Measurements from ENCODE around the gene CYSRT1. TPM values are rescaled to one million over a fixed set of nuclear protein-coding genes. Genes with fewer than 3 reads are reported as not detected.

Gene CYSRT1
- total and polyA plus RNA-seq, 8 donors = 0.92 to 47.3 (median 3.4) TPM; not detected in 3

GRCh38 chr9:137205126-137206069, 19.6 kb upstream of the CYSRT1 start, which contains the start of the genes NDOR1 and TMEM203:
Gene NDOR1, plus strand, starts transcription at chr9:137205700. Its CDS starts 78 bp downstream, at chr9:137205778.
Gene TMEM203, minus strand, starts transcription at chr9:137205648. Its CDS starts 234 bp downstream, at chr9:137205414.
- TF ChIP-seq, protein P1, sequence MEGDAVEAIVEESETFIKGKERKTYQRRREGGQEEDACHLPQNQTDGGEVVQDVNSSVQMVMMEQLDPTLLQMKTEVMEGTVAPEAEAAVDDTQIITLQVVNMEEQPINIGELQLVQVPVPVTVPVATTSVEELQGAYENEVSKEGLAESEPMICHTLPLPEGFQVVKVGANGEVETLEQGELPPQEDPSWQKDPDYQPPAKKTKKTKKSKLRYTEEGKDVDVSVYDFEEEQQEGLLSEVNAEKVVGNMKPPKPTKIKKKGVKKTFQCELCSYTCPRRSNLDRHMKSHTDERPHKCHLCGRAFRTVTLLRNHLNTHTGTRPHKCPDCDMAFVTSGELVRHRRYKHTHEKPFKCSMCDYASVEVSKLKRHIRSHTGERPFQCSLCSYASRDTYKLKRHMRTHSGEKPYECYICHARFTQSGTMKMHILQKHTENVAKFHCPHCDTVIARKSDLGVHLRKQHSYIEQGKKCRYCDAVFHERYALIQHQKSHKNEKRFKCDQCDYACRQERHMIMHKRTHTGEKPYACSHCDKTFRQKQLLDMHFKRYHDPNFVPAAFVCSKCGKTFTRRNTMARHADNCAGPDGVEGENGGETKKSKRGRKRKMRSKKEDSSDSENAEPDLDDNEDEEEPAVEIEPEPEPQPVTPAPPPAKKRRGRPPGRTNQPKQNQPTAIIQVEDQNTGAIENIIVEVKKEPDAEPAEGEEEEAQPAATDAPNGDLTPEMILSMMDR (IDR thresholded peaks at IDR 0.05) = no peak
- TF ChIP-seq POLR2AphosphoS5 (IDR thresholded peaks at IDR 0.05) (peak; percentile 91 to 98 (median 96)), EP300 (IDR thresholded peaks at IDR 0.05) (no peak), POLR2A (IDR thresholded peaks at IDR 0.05) (peak in 1 of 4 donors; percentile 43)
- DNase-seq = peak; percentile 94 to 97
- Histone ChIP-seq H3K36me3 (peaks cover 0 to 21% (median 18%) of the 10 kb centered on the region in 4 donors), H3K27ac (peak within 1 kb of the TSS; percentile 71 to 94 (median 89)), H3K4me3 (peak within 1 kb of the TSS; percentile 88 to 95 (median 91)), H3K4me1 (peaks cover 53 to 58% (median 57%) of the 10 kb centered on the region in 4 donors), H3K27me3 (no peaks in the 10 kb centered on the region), H3K9me3 (no peaks in the 10 kb centered on the region)
- 0% methylated on average over 30 to 98 of the region's 98 CpGs for WGBS, 5 donors
- intact Hi-C loops (cut with DNase I; ENCODE audit: low total_unique reads) = no loop called here

DNA sequence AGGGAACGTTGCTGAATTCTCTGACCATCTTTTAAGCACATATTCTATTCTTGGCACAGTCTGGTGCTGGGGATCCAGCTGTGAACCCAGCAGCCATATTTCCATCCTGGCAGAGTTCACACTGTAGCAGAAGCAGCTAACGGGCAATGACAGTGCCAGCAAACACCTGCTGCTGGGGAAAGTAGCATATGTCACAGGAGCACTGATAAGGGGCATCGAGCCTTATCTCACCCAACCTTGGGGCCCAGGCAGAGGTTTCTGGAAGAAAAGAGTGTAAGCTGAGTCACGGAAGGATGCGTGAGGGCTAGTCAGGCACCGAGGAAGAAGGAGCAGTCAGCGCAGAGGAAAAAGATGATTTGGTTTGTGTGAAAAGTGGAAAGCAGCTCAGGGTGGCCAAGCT, 18.4 kb upstream of the CYSRT1 start:
- TF ChIP-seq POLR2AphosphoS5 (IDR thresholded peaks at IDR 0.05) (no peak), POLR2A (IDR thresholded peaks at IDR 0.05) (no peak), EP300 (IDR thresholded peaks at IDR 0.05) (no peak)
- TF ChIP-seq, protein P1 (IDR thresholded peaks at IDR 0.05) = no peak
- peak overlapping the region in 3 of 4 donors; percentile 88 to 94 (median 88) for H3K4me3 ChIP-seq
- intact Hi-C loops (cut with DNase I; ENCODE audit: low total_unique reads) = no loop called here

GRCh38 chr9:137211532-137211931, 13.4 kb upstream of the CYSRT1 start:
- WGBS, 5 donors = 81 to 92% (median 88%) methylated on average over 9 to 13 of the region's 13 CpGs
- Histone ChIP-seq H3K9me3 (no peaks in the 10 kb centered on the region), H3K4me3 (no peak overlapping the region), H3K36me3 (peaks cover 10 to 63% (median 41%) of the 10 kb centered on the region in 4 donors), H3K27me3 (no peaks in the 10 kb centered on the region), H3K27ac (no peak overlapping the region), H3K4me1 (peaks cover 8 to 11% (median 10%) of the 10 kb centered on the region in 4 donors)
- no peak for TF ChIP-seq EP300 (IDR thresholded peaks at IDR 0.05)
- no peak for TF ChIP-seq POLR2AphosphoS5 (IDR thresholded peaks at IDR 0.05)
- TF ChIP-seq, protein P1 (IDR thresholded peaks at IDR 0.05) = no peak
- TF ChIP-seq POLR2A (IDR thresholded peaks at IDR 0.05) = no peak
- intact Hi-C loops (cut with DNase I; ENCODE audit: low total_unique reads) = no loop called here
- no peak for DNase-seq

More for the DNA sequence above, 18.4 kb upstream of the CYSRT1 start:
- WGBS, 5 donors = 61 to 68% (median 65%) methylated on average over 7 of the region's 7 CpGs
- H3K36me3 ChIP-seq = peaks cover 0 to 24% (median 22%) of the 10 kb centered on the region in 4 donors
- H3K27me3 ChIP-seq = no peaks in the 10 kb centered on the region
- no peaks in the 10 kb centered on the region for H3K9me3 ChIP-seq
- no peak overlapping the region for H3K27ac ChIP-seq
- peaks cover 47 to 52% (median 50%) of the 10 kb centered on the region in 4 donors for H3K4me1 ChIP-seq
- no peak for DNase-seq

DNA sequence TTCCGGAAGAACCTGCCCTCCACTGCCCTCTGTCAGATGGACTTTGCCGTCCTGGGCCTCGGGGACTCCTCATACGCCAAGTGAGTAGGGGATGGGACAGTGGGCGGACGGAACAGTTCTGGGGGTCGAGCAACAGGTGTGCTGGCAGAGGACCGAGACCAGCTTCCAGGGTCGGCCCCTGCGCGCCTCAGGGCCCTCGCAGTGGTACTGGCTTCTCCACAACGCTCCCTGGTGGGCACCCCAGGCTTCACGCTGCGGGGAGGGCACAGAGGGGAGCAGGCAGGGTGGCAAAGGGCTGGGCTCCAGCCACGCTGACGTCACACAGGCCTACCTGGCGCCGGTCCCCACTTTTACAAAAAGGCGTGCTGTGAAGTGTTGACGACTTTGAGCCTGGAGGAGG, 12.5 kb upstream of the CYSRT1 start:
- H3K9me3 ChIP-seq = no peaks in the 10 kb centered on the region
- TF ChIP-seq POLR2A (IDR thresholded peaks at IDR 0.05) (no peak), EP300 (IDR thresholded peaks at IDR 0.05) (no peak), POLR2AphosphoS5 (IDR thresholded peaks at IDR 0.05) (no peak)
- TF ChIP-seq, protein P1 (IDR thresholded peaks at IDR 0.05) = no peak
- no peak overlapping the region for H3K4me3 ChIP-seq
- H3K27me3 ChIP-seq = no peaks in the 10 kb centered on the region
- WGBS, 5 donors = 81 to 85% (median 84%) methylated on average over 21 of the region's 21 CpGs
- intact Hi-C loops (cut with DNase I; ENCODE audit: low total_unique reads) = no loop called here
- peaks cover 9 to 14% (median 11%) of the 10 kb centered on the region in 4 donors for H3K4me1 ChIP-seq
- H3K36me3 ChIP-seq = peaks cover 10 to 65% (median 41%) of the 10 kb centered on the region in 4 donors
- H3K27ac ChIP-seq = no peak overlapping the region
- DNase-seq = no peak
